HEK293 (cell line): ENCODE data around the gene SFMBT2.

Experiments
- YY2 ChIP-seq: fragments of 450-650 bp; formaldehyde crosslinking; IDR thresholded peaks from 2 replicates; pipeline ENCODE4 v1.5.1; 2016; ENCODE audit warnings: missing biosample characterization, missing genetic modification characterization
- ZNF133 ChIP-seq: fragments of 450-650 bp; formaldehyde crosslinking; IDR thresholded peaks from 2 replicates; pipeline ENCODE4 v1.5.1; 2016; ENCODE audit warnings: missing biosample characterization, missing genetic modification characterization
- TF ChIP-seq, protein P1 (sequence below): sonication (generic); formaldehyde crosslinking; IDR thresholded peaks from 2 replicates; pipeline ENCODE4 v1.8.1; 2022; ENCODE audit warnings: mild to moderate bottlenecking, moderate library complexity, missing genetic modification reagents

DNA sequence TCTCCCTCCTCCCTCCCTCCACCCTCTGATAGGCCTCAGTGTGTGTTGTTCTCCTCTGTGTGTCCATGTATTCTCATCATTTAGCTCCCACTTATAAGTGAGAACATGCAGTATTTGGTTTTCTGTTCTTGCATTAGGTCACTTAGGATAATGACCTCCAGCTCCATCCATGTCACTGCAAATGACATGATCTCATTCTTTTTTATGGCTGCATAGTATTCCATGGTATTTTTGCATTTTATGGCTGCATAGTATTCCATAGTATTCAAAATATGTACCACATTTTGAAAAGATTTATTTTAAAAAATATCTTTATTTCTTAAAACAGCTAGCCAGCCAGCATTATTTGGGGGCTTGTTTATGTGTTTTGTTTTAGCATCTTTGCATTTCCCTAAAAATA lies 275.6 kb downstream of the SFMBT2 start:
- no peak for TF ChIP-seq YY2
- TF ChIP-seq ZNF133 (tag by site-specific recombination), result no peak
- TF ChIP-seq, protein P1, sequence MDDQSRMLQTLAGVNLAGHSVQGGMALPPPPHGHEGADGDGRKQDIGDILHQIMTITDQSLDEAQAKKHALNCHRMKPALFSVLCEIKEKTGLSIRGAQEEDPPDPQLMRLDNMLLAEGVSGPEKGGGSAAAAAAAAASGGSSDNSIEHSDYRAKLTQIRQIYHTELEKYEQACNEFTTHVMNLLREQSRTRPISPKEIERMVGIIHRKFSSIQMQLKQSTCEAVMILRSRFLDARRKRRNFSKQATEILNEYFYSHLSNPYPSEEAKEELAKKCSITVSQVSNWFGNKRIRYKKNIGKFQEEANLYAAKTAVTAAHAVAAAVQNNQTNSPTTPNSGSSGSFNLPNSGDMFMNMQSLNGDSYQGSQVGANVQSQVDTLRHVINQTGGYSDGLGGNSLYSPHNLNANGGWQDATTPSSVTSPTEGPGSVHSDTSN, result no peak
